Renal pelvis (tissue), 4 donors: ENCODE results near the gene KIF21B. TPM values are rescaled to one million over a fixed set of nuclear protein-coding genes. Genes with fewer than 3 reads are reported as not detected.
"Not testable (repeated sequence)": the region's sequence is repeated elsewhere in the genome, so short reads cannot be mapped to it uniquely, and the experiment has no call there.

ENCODE experiments used
- DNase-seq: peaks from one replicate; pipeline ENCODE4 v3.0.0-alpha.2; 2013
- polyA plus RNA-seq, 3 donors: library from polyadenylated mRNA; unstranded; fragments of 120-200 nt; gene quantifications; one replicate each; pipeline ENCODE4 v1.2.1, GENCODE V29; 2013; ENCODE audit not compliant: insufficient read length in 3 of 3

Gene KIF21B
- polyA plus RNA-seq, 3 donors = 2.4 to 3.2 (median 2.9) TPM

DNA sequence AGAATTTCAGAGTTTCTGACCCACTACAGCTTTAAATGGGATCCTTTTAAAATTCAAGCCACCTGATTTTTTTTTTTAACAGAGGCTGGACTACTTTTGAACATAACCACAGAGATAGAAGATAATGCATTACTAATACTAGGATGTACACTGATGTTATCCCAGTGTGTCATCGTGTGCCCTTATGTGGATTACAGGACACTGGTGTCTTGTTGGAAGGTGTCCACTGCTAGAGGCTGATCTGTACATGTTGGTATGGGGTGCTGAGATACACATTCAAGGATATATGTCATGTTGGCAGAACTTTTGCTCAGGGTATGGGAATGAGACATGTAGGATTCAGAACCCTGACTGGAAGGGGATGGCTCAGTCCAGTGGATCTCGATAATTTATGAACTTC, 72.5 kb downstream of the KIF21B start:
- DNase-seq = no peak

DNA sequence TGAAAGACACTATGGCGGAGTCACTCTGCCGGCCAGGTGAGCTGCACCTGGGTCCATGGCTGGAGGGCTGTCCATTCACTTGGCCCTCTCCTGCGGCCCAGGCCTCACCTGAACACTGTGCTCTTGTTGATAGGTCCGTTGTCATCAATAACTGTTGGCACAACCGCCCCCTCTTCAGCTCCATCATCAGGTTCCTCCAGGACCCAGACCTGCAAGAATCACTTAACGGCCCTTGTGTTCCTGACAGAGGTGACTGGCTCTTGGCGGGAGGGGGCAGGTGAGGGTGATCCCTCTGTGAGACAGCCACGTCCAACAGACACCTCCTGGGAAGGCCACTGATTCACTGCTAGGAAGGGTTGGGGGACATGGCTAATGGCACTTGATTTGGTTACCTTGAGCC, 73.9 kb downstream of the KIF21B start:
- DNase-seq = no peak

DNA sequence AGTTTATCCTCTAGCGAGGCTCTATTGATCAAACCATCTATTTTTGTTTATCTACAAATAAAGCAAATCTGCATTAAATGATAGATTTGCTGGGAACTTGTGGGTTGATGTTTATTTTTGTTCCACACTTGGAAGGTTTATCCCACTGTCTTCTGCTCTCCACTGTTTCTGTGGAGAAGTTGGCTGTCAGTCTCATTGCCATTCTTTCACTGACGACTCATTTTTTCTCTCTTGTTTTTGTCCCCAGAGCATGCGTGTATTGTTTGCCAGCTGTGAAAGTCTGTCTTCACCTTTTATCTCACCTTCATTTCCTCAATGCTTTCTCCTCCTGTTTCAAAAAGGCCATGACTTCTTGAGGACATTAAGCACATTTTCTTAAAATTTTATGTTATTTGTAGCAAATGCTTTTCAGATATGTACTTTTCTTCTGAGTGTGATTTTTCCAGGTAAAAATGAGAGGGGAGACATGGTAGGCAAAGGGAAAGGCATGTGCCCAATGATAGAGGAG, 76.4 kb downstream of the KIF21B start:
- DNase-seq = no peak

DNA sequence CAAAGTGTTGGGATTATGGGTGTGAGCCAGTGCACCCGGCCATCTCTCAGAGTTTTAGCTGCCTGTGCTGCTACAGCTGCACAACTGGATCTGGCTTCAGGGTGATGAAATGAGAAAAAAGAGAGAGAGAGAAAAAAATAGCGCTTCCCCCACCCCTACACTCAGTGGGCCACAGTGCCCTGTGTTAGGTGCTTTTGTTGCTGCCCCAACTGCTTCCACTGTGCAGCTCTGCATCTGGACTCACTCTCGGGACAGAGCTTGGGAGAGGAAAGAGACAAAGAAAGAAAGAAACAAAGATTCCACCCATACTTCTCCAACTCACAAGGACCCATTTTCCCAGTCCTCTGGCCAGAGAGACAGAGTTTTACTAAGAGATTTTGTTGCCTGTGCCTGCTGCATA, 78.4 kb downstream of the KIF21B start:
- no peak for DNase-seq

DNA sequence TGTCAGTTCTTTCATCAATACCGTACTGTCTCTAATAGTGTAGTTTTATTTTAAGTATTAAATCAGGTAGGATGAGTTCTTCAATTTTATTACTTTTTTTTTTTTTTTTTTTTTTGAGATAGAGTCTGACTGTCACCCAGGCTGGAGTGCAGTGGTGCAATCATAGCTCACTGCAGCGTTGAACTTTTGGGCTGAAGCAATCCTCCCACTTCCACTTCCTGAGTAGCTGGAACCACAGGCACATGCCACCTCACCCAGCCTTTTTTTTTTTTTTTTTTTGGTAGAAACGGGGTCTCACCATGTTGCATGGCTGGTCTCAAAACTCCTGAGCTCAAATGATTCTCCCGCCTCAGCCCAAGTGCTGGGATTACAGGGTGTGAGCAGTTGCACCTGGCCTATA, 84.6 kb downstream of the KIF21B start:
- DNase-seq = no peak

DNA sequence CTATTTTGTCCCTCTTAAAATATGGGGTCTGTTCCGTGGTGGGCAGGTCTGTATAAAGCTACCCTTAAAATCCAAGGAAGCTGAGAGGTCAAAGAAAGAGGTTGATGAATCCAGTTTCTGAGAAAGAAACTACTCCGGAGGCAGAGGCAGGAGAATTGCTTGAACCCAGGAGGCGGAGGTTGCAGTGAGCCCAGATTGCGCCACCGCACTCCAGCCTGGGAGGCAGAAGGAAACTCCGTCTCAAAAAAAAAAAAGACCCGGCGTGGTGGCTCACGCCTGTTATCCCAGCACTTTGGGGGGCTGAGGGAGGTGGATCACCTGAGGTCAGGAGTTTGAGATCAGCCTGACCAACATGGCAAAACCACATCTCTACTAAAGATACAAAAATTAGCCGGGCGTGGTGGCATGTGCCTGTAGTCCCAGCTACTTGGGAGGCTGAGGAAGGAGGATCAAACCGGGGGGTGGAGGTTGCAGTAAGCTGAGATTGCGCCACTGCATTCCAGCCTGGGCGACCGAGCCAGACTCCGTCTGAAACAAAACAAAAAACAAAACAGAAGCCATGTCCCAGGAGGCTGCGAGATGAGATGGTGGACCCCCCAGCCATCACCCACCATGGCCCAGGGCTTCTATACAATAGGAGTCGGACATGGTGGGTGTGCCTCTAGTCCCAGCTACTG, 88.1 kb downstream of the KIF21B start:
- DNase-seq = not testable (repeated sequence)

DNA sequence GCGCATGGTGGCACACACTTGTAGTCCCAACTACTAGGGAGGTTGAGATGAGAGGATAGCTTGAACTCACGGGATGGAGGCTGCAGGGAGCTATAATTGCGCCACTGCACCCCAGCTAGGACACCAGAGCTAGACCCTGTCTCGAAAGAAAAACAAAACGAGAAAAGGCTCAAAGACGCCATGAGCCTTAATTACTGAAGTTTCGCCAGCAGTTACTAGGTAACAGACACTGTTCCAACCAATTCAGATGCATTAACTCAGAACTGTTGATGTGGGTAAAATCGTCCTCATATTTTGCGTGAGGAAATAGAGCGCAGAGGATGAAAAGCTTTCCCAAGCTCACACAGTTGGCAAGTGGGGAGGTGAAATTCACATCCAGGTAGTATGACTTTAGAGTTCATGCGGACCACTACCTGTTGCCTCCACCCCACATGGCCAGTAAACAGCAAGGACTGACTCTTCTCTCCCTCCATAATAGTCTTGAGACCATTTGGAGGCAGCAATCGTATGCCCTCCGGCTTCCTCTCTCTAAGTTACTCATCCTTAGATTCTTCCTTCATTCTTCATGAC, 88.8 kb downstream of the KIF21B start:
- DNase-seq = no peak

DNA sequence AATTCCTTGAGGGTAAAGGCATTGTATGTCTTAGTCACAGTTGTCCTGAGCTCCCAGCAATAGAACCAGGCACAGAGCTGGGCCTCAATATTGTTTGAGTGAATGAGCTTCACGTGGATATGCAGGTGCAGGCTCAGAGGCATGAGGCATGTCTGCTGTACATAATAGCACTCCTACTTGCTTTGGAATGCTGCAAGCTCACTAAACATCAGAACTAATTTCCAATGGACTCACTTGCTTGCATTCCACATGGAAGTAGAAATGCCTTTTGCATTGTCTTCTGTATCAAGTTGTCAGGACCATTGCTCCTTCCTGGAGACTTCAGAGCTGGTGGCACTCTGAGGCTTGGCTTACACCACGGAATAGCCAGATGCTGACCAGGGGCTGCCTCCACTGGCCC, 91.7 kb downstream of the KIF21B start:
- DNase-seq = no peak

DNA sequence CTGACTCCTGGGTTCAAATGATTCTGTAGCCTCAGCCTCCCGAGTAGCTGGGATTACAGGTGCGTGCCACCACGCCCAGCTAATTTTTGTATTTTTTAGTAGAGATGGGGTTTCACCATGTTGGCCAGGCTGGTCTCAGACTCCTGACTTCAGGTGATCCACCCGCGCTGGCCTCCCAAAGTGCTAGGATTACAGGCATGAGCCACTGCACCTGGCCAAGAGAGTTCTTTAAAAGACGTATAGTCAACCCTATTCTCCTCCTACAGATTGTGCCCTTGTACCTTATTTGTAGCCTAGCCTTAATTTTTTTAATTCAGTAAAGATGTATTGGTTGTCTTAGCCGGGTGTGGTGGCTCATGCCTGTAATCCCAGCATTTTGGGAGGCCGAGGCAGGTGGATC, 93.2 kb downstream of the KIF21B start:
- DNase-seq = not testable (repeated sequence)

DNA sequence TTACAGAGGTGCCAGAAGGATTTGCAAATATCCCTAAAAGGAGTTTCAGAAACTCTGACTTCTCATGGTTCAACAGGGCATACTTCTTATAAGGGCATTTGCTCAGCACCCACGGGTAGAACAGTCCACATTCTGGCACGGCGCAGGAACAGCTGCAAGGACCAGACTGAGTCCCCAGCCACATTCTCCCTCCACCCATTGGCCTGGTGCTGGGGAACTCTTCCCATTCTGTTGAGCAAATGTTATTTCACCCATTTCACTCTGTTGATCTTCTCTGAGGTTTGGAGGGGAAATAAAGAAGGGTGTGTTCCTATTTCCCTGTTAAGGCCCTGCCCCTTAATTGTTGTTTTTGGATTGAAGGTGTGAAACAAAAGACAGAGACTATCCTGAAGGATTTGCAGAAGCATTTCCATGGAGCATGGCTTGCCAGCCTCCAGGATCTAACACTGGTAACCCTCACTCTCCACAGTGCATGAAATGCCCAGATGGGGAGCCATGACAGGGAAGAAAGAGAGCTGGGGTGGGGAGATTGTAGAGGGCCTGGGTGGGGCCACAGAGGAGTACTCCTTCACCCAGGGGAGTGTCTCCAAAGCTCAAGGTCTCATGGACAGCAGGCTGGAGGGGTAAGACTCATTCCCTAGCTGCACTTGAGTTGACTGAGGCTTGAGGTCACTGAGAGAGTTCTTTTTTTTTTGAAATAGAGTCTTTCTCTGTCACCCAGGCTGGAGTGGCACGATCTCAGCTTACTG, 93.8 kb downstream of the KIF21B start:
- DNase-seq = no peak

DNA sequence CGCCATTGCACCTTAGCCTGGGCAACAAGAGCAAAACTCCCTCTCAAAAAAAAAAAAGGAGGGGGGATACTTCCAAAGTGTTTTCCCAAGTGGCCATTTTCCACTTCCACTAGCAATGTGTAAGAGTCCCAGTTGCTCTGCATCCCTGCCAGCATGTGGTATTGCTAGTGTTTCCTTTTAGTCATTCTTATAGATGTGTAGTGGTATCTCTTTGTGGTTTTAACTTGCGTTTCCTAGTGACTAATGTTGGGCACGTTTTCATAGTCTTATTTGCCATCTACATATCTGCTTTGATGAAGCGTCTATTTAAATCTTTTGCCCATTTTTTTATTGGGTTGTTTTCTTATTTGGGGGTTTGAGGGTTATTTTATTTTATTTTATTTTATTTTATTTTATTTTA, 97.7 kb downstream of the KIF21B start:
- DNase-seq = no peak

DNA sequence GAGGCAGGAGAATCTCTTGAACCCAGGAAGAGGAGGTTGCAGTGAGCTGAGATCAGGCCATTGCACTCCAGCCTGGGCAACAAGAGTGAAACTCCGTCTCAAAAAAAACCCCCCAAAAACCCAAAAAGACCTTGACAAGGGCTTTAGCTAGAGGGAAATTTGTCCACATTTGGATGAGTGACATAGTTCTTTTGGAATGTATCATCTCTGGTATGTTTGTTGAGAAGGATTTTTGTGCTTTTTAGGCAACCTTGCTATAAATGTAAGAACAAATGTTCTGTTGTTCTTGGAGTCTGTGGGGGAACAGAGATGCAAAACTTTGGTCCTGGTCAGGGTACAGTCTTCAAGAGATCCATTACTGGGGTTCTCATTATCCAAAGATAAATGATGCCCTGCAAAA, 99.9 kb downstream of the KIF21B start:
- DNase-seq = no peak

DNA sequence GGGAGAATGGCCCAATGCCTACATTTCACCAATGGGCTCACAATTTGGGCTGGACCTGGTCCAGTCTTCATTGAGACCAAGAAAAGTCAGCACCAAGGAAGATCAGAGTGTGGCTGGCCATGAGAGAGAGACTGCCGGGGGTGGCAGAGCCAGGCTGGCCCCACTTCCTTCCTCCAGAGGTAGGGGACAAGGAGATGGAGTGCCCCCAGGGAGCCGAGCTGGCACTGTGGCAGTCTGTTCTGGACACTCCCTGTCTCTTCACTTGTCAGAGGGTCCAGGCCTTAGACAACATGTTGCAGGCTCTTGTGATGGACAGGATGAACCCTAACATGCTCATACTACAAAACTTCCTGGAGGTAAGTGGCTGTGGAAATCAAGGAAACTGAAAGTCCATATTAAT, 101.1 kb downstream of the KIF21B start:
- no peak for DNase-seq

DNA sequence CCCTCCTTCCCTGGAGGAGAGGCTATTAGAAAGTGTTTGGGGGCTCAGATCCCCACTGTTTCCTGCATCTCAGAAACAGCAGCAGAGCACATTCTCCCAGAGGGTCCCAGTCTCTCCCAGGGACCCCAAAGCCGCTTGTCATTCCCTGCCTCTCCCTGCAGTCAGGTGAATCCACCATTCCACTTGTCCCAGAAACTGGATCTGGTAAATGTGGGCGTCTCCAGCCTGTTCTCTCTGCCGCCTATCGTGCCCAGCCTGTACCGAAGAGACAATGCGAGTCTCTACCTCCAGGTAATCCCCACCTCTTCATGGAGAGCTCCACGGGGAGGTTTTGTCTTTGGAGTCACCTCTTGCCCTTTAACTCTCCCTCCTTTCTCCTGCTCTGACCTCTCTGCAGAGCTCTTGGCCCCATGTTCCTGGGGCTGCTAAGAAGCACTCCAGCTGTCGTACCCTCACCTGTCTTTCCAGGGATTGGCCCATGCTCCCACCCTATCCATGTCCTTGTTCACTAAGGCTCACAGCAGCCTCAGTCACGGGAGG, 101.9 kb downstream of the KIF21B start:
- DNase-seq = no peak

Other genes with a start within 250 kb of the KIF21B start
- gene GPR25, start 150.7 kb downstream of the KIF21B start, polyA plus RNA-seq = under 1 TPM in 1 of 3 donors, not detected in 2; 0.07 TPM
- gene INAVA, start 128.8 kb downstream of the KIF21B start, polyA plus RNA-seq = 10 to 100 TPM; 36.5 to 49.0 (median 46.5) TPM
- gene CACNA1S, start 88.7 kb upstream of the KIF21B start, polyA plus RNA-seq = under 1 TPM; 0.51 to 0.76 (median 0.51) TPM
- under 1 TPM; 0.15 to 0.36 (median 0.20) TPM for gene ASCL5, start 103.5 kb upstream of the KIF21B start, polyA plus RNA-seq
- gene TMEM9, start 130.8 kb upstream of the KIF21B start, polyA plus RNA-seq = 100 to 1,000 TPM; 150 to 166 (median 156) TPM
- 1 to 10 TPM in 1 of 3 donors, under 1 TPM in 2; 0.74 to 1.1 (median 0.78) TPM for gene IGFN1, start 167.1 kb upstream of the KIF21B start, polyA plus RNA-seq